Ishikawa (cell line): ENCODE results near the gene CNPY3.

Experiments
- CREB1 ChIP-seq: IDR thresholded peaks from 2 replicates; pipeline ENCODE4 v1.6.1; 2012; ENCODE audit warnings: low read depth
- EP300 ChIP-seq: IDR thresholded peaks from 2 replicates; pipeline ENCODE4 v1.6.1; 2012; ENCODE audit warnings: borderline replicate concordance
- NFIC ChIP-seq: IDR thresholded peaks from 2 replicates; pipeline ENCODE4 v1.6.1; 2012
- RAD21 ChIP-seq: IDR thresholded peaks from 2 replicates; pipeline ENCODE4 v1.6.1; 2012; ENCODE audit warnings: low read depth
- TAF1 ChIP-seq: IDR thresholded peaks from 2 replicates; pipeline ENCODE4 v1.6.1; 2012; ENCODE audit warnings: low read depth, mild to moderate bottlenecking
- TCF12 ChIP-seq: IDR thresholded peaks from 2 replicates; pipeline ENCODE4 v1.6.1; 2012; ENCODE audit warnings: low read depth
- YY1 ChIP-seq: IDR thresholded peaks from 2 replicates; pipeline ENCODE4 v1.6.1; 2012; ENCODE audit warnings: low read depth
- TF ChIP-seq, protein P1 (sequence below): IDR thresholded peaks from 2 replicates; pipeline ENCODE4 v1.6.1; 2012; ENCODE audit warnings: low read depth, mild to moderate bottlenecking
- TF ChIP-seq, protein P2 (sequence below): IDR thresholded peaks from 2 replicates; pipeline ENCODE4 v1.6.1; 2012

DNA sequence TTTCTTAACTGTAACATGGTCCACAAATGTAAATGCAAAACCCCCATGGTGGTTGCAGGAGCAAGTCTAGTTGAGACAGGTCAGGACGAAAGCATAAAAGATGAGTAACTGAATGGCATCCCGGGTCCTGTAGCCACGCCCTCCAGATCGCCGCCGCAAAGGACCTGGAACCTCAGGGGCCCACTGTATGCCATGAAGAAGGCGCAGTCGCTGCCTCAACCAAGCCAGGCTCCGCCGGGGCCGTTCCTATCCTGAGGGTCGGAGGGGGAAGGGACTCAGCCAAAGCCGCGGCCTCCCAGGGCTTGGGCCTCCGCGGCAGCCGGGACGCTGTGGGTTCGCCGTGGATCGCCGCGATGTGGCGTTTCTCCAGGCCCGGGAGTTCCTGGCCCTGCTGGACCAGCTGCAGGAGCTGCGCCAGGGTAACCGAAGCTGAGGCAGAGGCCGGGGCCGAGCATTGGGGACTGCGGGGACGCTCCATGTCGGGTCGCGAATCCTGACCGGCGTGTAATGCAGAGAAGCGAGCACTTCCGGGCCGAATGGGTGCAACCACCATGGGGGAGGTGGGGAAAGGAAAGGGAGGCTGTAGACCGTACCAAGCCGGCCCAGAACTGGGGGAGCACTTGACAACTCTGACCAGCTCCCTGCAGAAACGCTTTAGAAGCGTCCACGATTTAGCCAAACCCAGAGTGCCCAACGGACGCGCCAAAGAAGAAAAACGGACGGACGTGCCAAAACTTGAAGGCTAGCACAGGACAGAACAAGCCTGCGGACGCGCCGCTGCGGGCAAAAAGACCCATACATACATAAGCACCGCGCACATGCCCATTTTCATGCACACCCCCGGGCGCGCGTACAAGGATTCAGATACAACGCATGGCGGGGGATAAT is 38.7 kb upstream of the CNPY3 start:
- TF ChIP-seq EP300 (peak; percentile 47; the same call in 1 of the 2 replicates), YY1 (peak; percentile 63), TAF1 (peak; percentile 92), RAD21 (no peak), CREB1 (no peak), TCF12 (peak; percentile 55), NFIC (peak; percentile 45)
- TF ChIP-seq, protein P1, sequence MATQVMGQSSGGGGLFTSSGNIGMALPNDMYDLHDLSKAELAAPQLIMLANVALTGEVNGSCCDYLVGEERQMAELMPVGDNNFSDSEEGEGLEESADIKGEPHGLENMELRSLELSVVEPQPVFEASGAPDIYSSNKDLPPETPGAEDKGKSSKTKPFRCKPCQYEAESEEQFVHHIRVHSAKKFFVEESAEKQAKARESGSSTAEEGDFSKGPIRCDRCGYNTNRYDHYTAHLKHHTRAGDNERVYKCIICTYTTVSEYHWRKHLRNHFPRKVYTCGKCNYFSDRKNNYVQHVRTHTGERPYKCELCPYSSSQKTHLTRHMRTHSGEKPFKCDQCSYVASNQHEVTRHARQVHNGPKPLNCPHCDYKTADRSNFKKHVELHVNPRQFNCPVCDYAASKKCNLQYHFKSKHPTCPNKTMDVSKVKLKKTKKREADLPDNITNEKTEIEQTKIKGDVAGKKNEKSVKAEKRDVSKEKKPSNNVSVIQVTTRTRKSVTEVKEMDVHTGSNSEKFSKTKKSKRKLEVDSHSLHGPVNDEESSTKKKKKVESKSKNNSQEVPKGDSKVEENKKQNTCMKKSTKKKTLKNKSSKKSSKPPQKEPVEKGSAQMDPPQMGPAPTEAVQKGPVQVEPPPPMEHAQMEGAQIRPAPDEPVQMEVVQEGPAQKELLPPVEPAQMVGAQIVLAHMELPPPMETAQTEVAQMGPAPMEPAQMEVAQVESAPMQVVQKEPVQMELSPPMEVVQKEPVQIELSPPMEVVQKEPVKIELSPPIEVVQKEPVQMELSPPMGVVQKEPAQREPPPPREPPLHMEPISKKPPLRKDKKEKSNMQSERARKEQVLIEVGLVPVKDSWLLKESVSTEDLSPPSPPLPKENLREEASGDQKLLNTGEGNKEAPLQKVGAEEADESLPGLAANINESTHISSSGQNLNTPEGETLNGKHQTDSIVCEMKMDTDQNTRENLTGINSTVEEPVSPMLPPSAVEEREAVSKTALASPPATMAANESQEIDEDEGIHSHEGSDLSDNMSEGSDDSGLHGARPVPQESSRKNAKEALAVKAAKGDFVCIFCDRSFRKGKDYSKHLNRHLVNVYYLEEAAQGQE, result no peak
- TF ChIP-seq, protein P2, sequence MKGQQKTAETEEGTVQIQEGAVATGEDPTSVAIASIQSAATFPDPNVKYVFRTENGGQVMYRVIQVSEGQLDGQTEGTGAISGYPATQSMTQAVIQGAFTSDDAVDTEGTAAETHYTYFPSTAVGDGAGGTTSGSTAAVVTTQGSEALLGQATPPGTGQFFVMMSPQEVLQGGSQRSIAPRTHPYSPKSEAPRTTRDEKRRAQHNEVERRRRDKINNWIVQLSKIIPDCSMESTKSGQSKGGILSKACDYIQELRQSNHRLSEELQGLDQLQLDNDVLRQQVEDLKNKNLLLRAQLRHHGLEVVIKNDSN, result peak; percentile 40; the same call in 1 of the 2 replicates
